Neutrophil (primary cell): Measurements from ENCODE around the gene CCDC38.
"Not testable (repeated sequence)": the region's sequence is repeated elsewhere in the genome, so short reads cannot be mapped to it uniquely, and the experiment has no call there.

Experiments
- H3K27ac ChIP-seq: fragments of 200-600 bp; sonication (generic); 2 replicates; pipeline ENCODE4 v1.5.1; 2016; ENCODE audit warnings: mild to moderate bottlenecking, moderate library complexity
- H3K27me3 ChIP-seq: fragments of 200-600 bp; sonication (generic); 2 replicates; pipeline ENCODE4 v1.6.0; 2016; ENCODE audit warnings: mild to moderate bottlenecking
- H3K36me3 ChIP-seq: fragments of 200-600 bp; sonication (generic); 2 replicates; pipeline ENCODE4 v1.5.1; 2017
- H3K4me1 ChIP-seq, 2 experiments: fragments of 200-600 bp in 1 of 2; sonication (generic) in 1 of 2; 1 replicate in 1 of 2; 2 replicates in 1 of 2; pipeline versions ENCODE4 v1.5.1 to v1.6.1; 2013 to 2016; ENCODE audit warnings: low read depth in 1 of 2, low read length in 1 of 2, mild to moderate bottlenecking in 1 of 2, moderate library complexity in 1 of 2; ENCODE audit not compliant: control insufficient read depth in 1 of 2, insufficient read depth in 1 of 2
- H3K4me3 ChIP-seq, 2 experiments: fragments of 200-600 bp in 1 of 2; sonication (generic) in 1 of 2; 1 replicate in 1 of 2; 2 replicates in 1 of 2; pipeline ENCODE4 v1.5.1; 2013 to 2016; ENCODE audit warnings: low read depth in 1 of 2, low read length in 1 of 2, mild to moderate bottlenecking in 1 of 2, moderate library complexity in 1 of 2
- H3K9me3 ChIP-seq: fragments of 200-600 bp; sonication (generic); 2 replicates; pipeline ENCODE4 v1.5.1; 2016
- CTCF ChIP-seq: fragments of 200-600 bp; sonication (generic); IDR thresholded peaks from 2 replicates; pipeline ENCODE4 v1.5.1; 2016; ENCODE audit warnings: antibody characterized with exemption

Gene CCDC38

DNA sequence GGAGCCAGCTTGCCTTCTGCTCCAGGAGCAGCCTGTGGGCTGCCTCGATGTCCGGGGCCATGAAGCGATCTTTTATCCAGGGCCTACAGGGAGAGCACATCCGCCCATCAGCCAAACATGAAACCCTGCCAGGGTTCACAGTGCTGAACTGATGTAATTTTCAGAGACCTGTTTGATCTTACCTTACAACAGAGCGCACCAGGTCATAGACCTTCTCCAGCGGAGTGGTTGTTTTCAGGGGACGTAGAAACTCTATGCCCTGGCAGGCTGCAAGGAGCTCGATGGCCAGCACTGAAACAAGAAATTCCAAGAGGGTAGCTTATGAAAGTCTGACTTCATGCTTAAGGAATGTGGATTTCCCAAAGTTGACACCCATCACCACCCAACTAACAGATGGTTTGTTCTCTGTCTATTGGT lies 34.0 kb upstream of the CCDC38 start:
- H3K36me3 ChIP-seq, result peaks cover 96% of the 10 kb centered on the region
- H3K27me3 ChIP-seq, result no peaks in the 10 kb centered on the region
- H3K4me1 ChIP-seq, result no peaks in the 10 kb centered on the region
- no peaks in the 10 kb centered on the region for H3K9me3 ChIP-seq
- no peak overlapping the region for H3K4me3 ChIP-seq
- H3K27ac ChIP-seq, result no peak overlapping the region
- no peak for TF ChIP-seq CTCF

GRCh38 chr12:95975491-95975890 lies 33.1 kb upstream of the CCDC38 start:
- Histone ChIP-seq H3K9me3 (no peaks in the 10 kb centered on the region), H3K4me3 (no peak overlapping the region), H3K36me3 (peaks cover 87% of the 10 kb centered on the region), H3K4me1 (no peaks in the 10 kb centered on the region), H3K27ac (no peak overlapping the region), H3K27me3 (no peaks in the 10 kb centered on the region)
- no peak for TF ChIP-seq CTCF

- no peak for TF ChIP-seq CTCF
- peaks cover 76% of the 10 kb centered on the region for H3K36me3 ChIP-seq
- H3K27me3 ChIP-seq, result no peaks in the 10 kb centered on the region
Measured at GRCh38 chr12:95974358-95974757, 31.9 kb upstream of the CCDC38 start.

GRCh38 chr12:95972832-95973456 lies 30.5 kb upstream of the CCDC38 start:
- no peak for TF ChIP-seq CTCF
- H3K4me1 ChIP-seq, result no peaks in the 10 kb centered on the region
- H3K27ac ChIP-seq, result peak overlapping the region; percentile 35
- no peaks in the 10 kb centered on the region for H3K9me3 ChIP-seq
- no peaks in the 10 kb centered on the region for H3K27me3 ChIP-seq
- peaks cover 61% of the 10 kb centered on the region for H3K36me3 ChIP-seq
- no peak overlapping the region for H3K4me3 ChIP-seq

More at GRCh38 chr12:95974358-95974757, 31.9 kb upstream of the CCDC38 start:
- no peak overlapping the region for H3K27ac ChIP-seq
- H3K9me3 ChIP-seq, result no peaks in the 10 kb centered on the region
- no peaks in the 10 kb centered on the region for H3K4me1 ChIP-seq
- H3K4me3 ChIP-seq, result no peak overlapping the region

GRCh38 chr12:95970905-95971304 lies 28.5 kb upstream of the CCDC38 start:
- no peaks in the 10 kb centered on the region for H3K4me1 ChIP-seq
- H3K36me3 ChIP-seq, result peaks cover 41% of the 10 kb centered on the region
- no peak for TF ChIP-seq CTCF
- no peaks in the 10 kb centered on the region for H3K9me3 ChIP-seq
- H3K27ac ChIP-seq, result no peak overlapping the region
- H3K4me3 ChIP-seq, result no peak overlapping the region
- no peaks in the 10 kb centered on the region for H3K27me3 ChIP-seq

DNA sequence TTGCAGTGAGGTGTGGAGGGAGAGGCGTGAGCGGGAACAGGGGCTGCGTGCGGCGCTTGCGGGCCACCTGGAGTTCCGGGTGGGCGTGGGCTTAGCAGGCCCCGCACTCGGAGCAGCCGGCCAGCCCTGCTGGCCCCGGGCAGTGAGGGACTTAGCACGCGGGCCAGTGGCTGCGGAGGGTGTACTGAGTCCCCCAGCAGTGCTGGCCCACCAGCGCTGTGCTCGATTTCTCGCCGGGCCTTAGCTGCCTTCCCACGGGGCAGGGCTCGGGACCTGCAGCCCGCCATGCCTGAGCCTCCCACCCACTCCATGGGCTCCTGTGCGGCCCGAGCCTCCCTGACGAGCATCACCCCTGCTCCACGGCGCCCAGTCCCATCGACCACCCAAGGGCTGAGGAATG lies 26.7 kb upstream of the CCDC38 start:
- not testable (repeated sequence) for H3K27ac ChIP-seq, H3K27me3 ChIP-seq, H3K4me1 ChIP-seq, H3K4me3 ChIP-seq, H3K9me3 ChIP-seq
- H3K36me3 ChIP-seq, result peaks cover 23% of the 10 kb centered on the region
